Measurements from ENCODE around the gene METTL8. TPM values are rescaled to one million over a fixed set of nuclear protein-coding genes. Genes with fewer than 3 reads are reported as not detected.
"Not testable (repeated sequence)": the region's sequence is repeated elsewhere in the genome, so short reads cannot be mapped to it uniquely, and the experiment has no call there.

METTL8 gene
- total RNA-seq, 2 donors from 2014 or later = 8.1 to 18.0 TPM

- no peak overlapping the region for H3K27ac ChIP-seq
- no peak overlapping the region for H3K4me3 ChIP-seq
- H3K4me1 ChIP-seq (replicated peaks) = no peaks in the 10 kb centered on the region
- H3K36me3 ChIP-seq = no peaks in the 10 kb centered on the region
- TF ChIP-seq POLR2AphosphoS5 (IDR thresholded peaks at IDR 0.05) (no peak), POLR2A (IDR thresholded peaks at IDR 0.05) (no peak)
- TF ChIP-seq, protein P1, sequence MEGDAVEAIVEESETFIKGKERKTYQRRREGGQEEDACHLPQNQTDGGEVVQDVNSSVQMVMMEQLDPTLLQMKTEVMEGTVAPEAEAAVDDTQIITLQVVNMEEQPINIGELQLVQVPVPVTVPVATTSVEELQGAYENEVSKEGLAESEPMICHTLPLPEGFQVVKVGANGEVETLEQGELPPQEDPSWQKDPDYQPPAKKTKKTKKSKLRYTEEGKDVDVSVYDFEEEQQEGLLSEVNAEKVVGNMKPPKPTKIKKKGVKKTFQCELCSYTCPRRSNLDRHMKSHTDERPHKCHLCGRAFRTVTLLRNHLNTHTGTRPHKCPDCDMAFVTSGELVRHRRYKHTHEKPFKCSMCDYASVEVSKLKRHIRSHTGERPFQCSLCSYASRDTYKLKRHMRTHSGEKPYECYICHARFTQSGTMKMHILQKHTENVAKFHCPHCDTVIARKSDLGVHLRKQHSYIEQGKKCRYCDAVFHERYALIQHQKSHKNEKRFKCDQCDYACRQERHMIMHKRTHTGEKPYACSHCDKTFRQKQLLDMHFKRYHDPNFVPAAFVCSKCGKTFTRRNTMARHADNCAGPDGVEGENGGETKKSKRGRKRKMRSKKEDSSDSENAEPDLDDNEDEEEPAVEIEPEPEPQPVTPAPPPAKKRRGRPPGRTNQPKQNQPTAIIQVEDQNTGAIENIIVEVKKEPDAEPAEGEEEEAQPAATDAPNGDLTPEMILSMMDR (IDR thresholded peaks at IDR 0.05) = no peak
- intact Hi-C loops (cut with DNase I) = no loop called here
- H3K27me3 ChIP-seq (replicated peaks; ENCODE audit: insufficient read depth) = no peaks in the 10 kb centered on the region
- 74% methylated on average over 7 of the region's 7 CpGs for WGBS
- no peak for DNase-seq (ENCODE audit: low spot score)
- H3K9me3 ChIP-seq = no peaks in the 10 kb centered on the region
Observed at GRCh38 chr2:171316755-171317337, 116.9 kb downstream of the METTL8 start.

DNA sequence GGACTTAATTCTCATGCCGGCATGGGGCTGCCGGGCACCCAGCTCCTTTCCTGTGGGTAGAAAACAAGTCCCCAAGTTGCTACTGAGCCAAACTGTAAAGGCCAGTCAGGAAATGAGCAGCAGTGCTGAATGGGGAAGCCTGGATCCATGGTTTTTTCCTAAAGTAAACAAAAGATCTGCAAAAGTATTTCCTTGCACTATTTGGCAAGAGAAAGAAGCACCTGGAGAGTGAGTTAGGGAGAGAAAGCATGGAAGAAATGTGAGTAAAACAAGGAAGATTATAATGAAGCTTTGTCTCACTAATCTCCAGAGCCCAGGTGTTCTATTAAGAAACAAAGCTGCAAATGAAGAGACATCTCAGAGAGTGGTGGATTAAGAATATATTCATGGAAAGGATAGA is 117.6 kb downstream of the METTL8 start:
- no peaks in the 10 kb centered on the region for H3K4me1 ChIP-seq (replicated peaks)
- TF ChIP-seq, protein P1 (IDR thresholded peaks at IDR 0.05) = no peak
- TF ChIP-seq POLR2AphosphoS5 (IDR thresholded peaks at IDR 0.05) (no peak), POLR2A (IDR thresholded peaks at IDR 0.05) (no peak)
- intact Hi-C loops (cut with DNase I) = no loop called here
- no peaks in the 10 kb centered on the region for H3K9me3 ChIP-seq
- H3K36me3 ChIP-seq = no peaks in the 10 kb centered on the region
- H3K27me3 ChIP-seq (replicated peaks; ENCODE audit: insufficient read depth) = no peaks in the 10 kb centered on the region
- H3K27ac ChIP-seq = no peak overlapping the region
- no peak for DNase-seq (ENCODE audit: low spot score)
- WGBS = 17% methylated on average over 2 of the region's 2 CpGs
- H3K4me3 ChIP-seq = no peak overlapping the region

GRCh38 chr2:171315781-171316180 is 118.0 kb downstream of the METTL8 start:
- DNase-seq (ENCODE audit: low spot score) = no peak
- H3K4me1 ChIP-seq (replicated peaks) = no peaks in the 10 kb centered on the region
- no peaks in the 10 kb centered on the region for H3K27me3 ChIP-seq (replicated peaks; ENCODE audit: insufficient read depth)
- 31% methylated on average over 3 of the region's 3 CpGs for WGBS
- no peak overlapping the region for H3K4me3 ChIP-seq
- intact Hi-C loops (cut with DNase I) = no loop called here
- no peaks in the 10 kb centered on the region for H3K9me3 ChIP-seq
- no peak overlapping the region for H3K27ac ChIP-seq
- no peaks in the 10 kb centered on the region for H3K36me3 ChIP-seq
- TF ChIP-seq POLR2AphosphoS5 (IDR thresholded peaks at IDR 0.05) (no peak), POLR2A (IDR thresholded peaks at IDR 0.05) (no peak)
- TF ChIP-seq, protein P1 (IDR thresholded peaks at IDR 0.05) = no peak

DNA sequence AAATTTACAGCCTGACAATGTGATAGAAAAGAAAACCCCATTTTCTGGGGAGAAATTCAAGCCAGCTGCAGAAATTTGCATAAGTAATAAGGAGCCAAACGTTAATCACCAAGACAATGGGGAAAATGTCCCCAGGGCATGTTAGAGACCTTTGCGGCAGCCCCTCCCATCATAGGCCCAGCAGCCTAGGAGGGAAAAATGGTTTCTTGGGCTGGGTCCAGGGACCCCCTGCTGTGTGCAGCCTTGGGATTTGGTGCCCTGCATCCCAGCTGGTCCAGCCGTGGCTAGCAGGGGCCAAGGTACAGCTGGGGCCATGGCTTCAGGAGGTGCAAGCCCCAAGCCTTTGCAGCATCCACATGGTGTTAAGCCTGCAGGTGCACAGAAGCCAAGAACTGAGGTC is 121.6 kb downstream of the METTL8 start:
- DNase-seq (ENCODE audit: low spot score); H3K36me3 ChIP-seq; H3K27ac ChIP-seq; H3K4me1 ChIP-seq (replicated peaks); H3K9me3 ChIP-seq; intact Hi-C loops (cut with DNase I); H3K27me3 ChIP-seq (replicated peaks; ENCODE audit: insufficient read depth); H3K4me3 ChIP-seq: not testable (repeated sequence)
- 92% methylated on average over 3 of the region's 3 CpGs for WGBS

GRCh38 chr2:171311589-171311988 is 122.2 kb downstream of the METTL8 start:
- DNase-seq (ENCODE audit: low spot score); H3K4me3 ChIP-seq; H3K9me3 ChIP-seq; H3K27ac ChIP-seq; H3K27me3 ChIP-seq (replicated peaks; ENCODE audit: insufficient read depth); H3K36me3 ChIP-seq; H3K4me1 ChIP-seq (replicated peaks); intact Hi-C loops (cut with DNase I): not testable (repeated sequence)
- 96% methylated on average over 1 of the region's 1 CpG for WGBS

DNA sequence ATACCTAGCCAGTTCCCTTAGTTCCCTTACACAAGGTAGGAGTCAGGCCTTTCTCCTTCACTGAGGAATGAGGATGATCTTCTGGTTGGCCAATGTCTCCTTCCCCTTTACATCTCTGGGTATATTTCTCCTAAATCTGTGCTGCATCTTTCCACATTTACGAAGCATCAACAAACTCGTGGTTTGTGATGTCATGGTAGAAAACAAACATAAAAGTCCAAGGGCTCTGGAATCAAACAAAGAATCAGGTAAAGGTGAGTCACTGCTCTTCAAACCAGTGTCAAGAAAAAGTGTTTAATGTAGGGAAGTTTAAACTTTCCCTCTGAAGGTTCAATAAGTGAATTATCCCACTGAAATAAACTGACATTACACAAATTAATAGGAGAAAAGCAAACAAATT is 122.9 kb downstream of the METTL8 start:
- H3K9me3 ChIP-seq = no peaks in the 10 kb centered on the region
- no peak overlapping the region for H3K27ac ChIP-seq
- 65% methylated on average over 2 of the region's 2 CpGs for whole genome bisulfite sequencing
- no peaks in the 10 kb centered on the region for H3K27me3 ChIP-seq (replicated peaks; ENCODE audit: insufficient read depth)
- no peak overlapping the region for H3K4me3 ChIP-seq
- no peaks in the 10 kb centered on the region for H3K4me1 ChIP-seq (replicated peaks)
- TF ChIP-seq POLR2A (IDR thresholded peaks at IDR 0.05) (no peak), POLR2AphosphoS5 (IDR thresholded peaks at IDR 0.05) (no peak)
- TF ChIP-seq, protein P1 (IDR thresholded peaks at IDR 0.05) = no peak
- H3K36me3 ChIP-seq = no peaks in the 10 kb centered on the region
- no peak for DNase-seq (ENCODE audit: low spot score)
- intact Hi-C loops (cut with DNase I) = no loop called here

Data from prostate gland (tissue), 2 donors.